Breast epithelium (tissue), 4 donors: ENCODE results near the gene TMEM167A. TPM values are rescaled to one million over a fixed set of nuclear protein-coding genes. Genes with fewer than 3 reads are reported as not detected.

Source experiments
- DNase-seq, 2 donors: peaks; one replicate each; pipeline ENCODE4 v3.0.0-alpha.2; 2019; ENCODE audit warnings: low spot score in 2 of 2
- H3K27ac ChIP-seq, 2 donors: fragments of 200-600 bp; sonication (generic) in 1 of 2; one replicate each; pipeline ENCODE4 v1.5.1; 2016 to 2019; ENCODE audit warnings: mild to moderate bottlenecking in 1 of 2
- H3K27me3 ChIP-seq, 2 donors: fragments of 200-600 bp; sonication (generic) in 1 of 2; one replicate each; pipeline versions ENCODE4 v1.5.1 to v1.6.0; 2017 to 2019; ENCODE audit warnings: control low read depth in 1 of 2, mild to moderate bottlenecking in 1 of 2
- H3K36me3 ChIP-seq: fragments of 200-600 bp; one replicate; pipeline ENCODE4 v1.5.1; 2019
- H3K4me1 ChIP-seq, 2 donors: fragments of 200-600 bp; sonication (generic); one replicate each; pipeline ENCODE4 v1.5.1; 2016 to 2019; ENCODE audit warnings: control low read depth in 1 of 2
- H3K4me3 ChIP-seq, 3 donors: fragments of 200-600 bp; sonication (generic); 1 replicate in 2 of 3; 2 replicates in 1 of 3; pipeline ENCODE4 v1.5.1; 2016 to 2019; ENCODE audit warnings: mild to moderate bottlenecking in 3 of 3, moderate library complexity in 2 of 3
- H3K9me3 ChIP-seq, 2 donors: fragments of 200-600 bp; sonication (generic) in 1 of 2; one replicate each; pipeline ENCODE4 v1.5.1; 2016 to 2019; ENCODE audit warnings: control low read depth in 1 of 2
- POLR2A ChIP-seq: fragments of 450-650 bp; IDR thresholded peaks from one replicate; pipeline ENCODE4 v1.6.1; 2016; ENCODE audit warnings: antibody characterized with exemption, mild to moderate bottlenecking, moderate library complexity
- POLR2AphosphoS5 ChIP-seq, 3 donors: sonication (generic); formaldehyde crosslinking; IDR thresholded peaks; one replicate each; pipeline ENCODE4 v1.6.1; 2017; ENCODE audit warnings: antibody characterized with exemption in 3 of 3
- intact Hi-C: fragments of 100-400 bp; cut with DNase I; formaldehyde crosslinking; loops from one replicate; pipeline ENCODE4 v1.15.1; 2023; ENCODE audit warnings: low total_unique reads
- total RNA-seq, 3 donors: library from RNA; depleted of rRNA; stranded (reverse); fragments of >200 nt; gene quantifications; one replicate each; pipeline ENCODE4 v1.1.0, GENCODE V29; 2016
- TF ChIP-seq, protein P1 (sequence below), 3 donors: fragments of 450-650 bp; IDR thresholded peaks; one replicate each; pipeline ENCODE4 v1.5.1; 2016 to 2017; ENCODE audit warnings: antibody characterized with exemption in 3 of 3, mild to moderate bottlenecking in 3 of 3, moderate library complexity in 3 of 3

The TMEM167A gene
- total RNA-seq, 3 donors from 2014 or later, result 42.4 to 58.9 (median 53.4) TPM

DNA sequence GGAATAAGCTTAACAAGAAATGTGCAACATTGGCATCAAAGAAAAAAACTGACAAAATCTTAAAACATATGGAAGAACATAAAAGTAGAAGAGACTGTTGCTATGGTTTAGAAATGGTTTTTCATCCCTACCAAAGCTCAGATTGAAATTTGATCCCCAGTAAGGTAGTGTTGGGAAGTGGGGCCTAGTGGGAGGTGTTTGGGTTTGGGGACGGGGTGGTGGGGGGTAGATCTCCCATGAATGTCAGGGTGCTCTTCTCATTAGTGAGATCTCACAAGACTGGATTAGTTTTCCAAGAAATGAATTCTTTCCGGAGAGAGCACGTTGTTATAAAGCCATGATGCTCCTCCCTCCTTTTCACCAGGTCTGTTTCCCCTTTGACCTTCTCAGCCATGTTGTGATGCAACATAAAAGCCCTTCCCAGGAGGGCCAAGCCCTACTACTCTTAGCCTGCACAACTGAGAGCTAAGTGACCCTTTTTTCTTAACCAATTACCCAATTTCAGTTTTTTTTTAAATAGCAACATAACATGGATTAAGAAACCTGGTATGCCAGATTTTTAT lies 10.6 kb downstream of the TMEM167A start:
- H3K9me3 ChIP-seq, result no peaks in the 10 kb centered on the region
- intact Hi-C loops, result no loop called here
- H3K4me1 ChIP-seq, result peaks cover 0 to 3% of the 10 kb centered on the region in 2 donors
- no peak for DNase-seq
- no peak overlapping the region for H3K4me3 ChIP-seq
- H3K27ac ChIP-seq, result no peak overlapping the region
- no peaks in the 10 kb centered on the region for H3K36me3 ChIP-seq
- TF ChIP-seq, protein P1, sequence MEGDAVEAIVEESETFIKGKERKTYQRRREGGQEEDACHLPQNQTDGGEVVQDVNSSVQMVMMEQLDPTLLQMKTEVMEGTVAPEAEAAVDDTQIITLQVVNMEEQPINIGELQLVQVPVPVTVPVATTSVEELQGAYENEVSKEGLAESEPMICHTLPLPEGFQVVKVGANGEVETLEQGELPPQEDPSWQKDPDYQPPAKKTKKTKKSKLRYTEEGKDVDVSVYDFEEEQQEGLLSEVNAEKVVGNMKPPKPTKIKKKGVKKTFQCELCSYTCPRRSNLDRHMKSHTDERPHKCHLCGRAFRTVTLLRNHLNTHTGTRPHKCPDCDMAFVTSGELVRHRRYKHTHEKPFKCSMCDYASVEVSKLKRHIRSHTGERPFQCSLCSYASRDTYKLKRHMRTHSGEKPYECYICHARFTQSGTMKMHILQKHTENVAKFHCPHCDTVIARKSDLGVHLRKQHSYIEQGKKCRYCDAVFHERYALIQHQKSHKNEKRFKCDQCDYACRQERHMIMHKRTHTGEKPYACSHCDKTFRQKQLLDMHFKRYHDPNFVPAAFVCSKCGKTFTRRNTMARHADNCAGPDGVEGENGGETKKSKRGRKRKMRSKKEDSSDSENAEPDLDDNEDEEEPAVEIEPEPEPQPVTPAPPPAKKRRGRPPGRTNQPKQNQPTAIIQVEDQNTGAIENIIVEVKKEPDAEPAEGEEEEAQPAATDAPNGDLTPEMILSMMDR (IDR thresholded peaks at IDR 0.05), result no peak
- TF ChIP-seq POLR2AphosphoS5 (IDR thresholded peaks at IDR 0.05) (no peak), POLR2A (no peak)
- H3K27me3 ChIP-seq, result no peaks in the 10 kb centered on the region

DNA sequence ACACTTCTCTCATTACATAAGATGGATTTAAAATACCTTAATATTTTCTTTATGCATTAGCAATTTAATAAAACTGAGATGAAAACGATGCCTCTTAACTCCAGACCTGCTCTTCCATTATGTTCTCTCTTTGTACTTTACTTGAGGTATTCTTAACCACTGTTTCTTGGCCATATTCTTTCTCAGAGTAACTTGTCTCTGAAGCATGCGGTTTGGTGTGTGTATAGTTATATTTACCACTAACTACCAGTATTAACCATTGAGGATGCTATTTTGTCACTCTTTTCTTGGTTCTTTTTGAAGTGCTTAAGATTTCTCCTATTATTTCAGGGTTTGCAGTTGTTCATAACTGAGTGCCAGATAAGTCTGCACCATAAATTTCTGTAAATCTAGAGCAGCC lies 17.9 kb downstream of the TMEM167A start:
- Histone ChIP-seq H3K36me3 (no peaks in the 10 kb centered on the region), H3K9me3 (no peaks in the 10 kb centered on the region), H3K27ac (no peak overlapping the region), H3K4me3 (no peak overlapping the region), H3K27me3 (no peaks in the 10 kb centered on the region), H3K4me1 (no peaks in the 10 kb centered on the region)
- TF ChIP-seq, protein P1 (IDR thresholded peaks at IDR 0.05), result no peak
- TF ChIP-seq POLR2A (no peak), POLR2AphosphoS5 (IDR thresholded peaks at IDR 0.05) (no peak)
- DNase-seq, result no peak
- intact Hi-C loops, result no loop called here

DNA sequence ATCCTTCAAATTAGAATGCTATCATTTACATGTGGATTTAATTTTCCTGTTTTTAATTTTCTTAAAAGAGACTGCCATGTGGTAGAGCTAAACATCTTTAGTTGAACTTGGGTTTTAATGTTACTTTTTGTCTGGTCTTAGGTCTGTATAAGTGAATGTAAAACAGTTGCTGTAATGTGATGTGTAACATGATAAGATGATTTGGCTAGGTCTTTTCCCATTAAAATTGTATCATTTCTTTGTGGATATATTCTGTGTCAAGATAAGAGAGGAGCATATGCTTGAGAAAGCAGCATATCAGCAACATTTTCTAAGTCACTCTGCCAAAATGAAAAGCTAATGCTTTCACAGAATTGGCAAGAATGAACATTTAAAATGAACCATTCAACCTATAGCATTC lies 18.5 kb downstream of the TMEM167A start:
- TF ChIP-seq POLR2A, result no peak
- no peak for TF ChIP-seq POLR2AphosphoS5 (IDR thresholded peaks at IDR 0.05)
- TF ChIP-seq, protein P1 (IDR thresholded peaks at IDR 0.05), result no peak

DNA sequence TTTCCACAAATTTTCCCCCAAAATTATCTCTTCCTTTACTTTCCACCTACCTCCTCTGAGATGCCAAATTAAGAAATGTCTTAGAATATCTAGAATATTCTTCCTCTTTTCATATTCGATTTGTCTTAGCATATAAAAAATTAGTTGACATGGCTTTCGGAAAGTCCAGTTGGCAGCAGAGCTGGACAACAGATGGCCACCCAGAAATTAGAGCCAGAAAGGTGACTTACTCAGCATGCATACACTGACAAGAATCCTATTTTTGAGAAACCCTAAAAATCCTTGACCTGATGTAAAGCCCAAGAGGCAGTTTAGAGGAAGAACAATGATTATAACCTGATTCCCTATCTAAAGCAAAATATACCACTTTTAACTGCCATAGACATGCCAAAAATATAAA lies 22.0 kb downstream of the TMEM167A start:
- Histone ChIP-seq H3K27ac (no peak overlapping the region), H3K27me3 (no peaks in the 10 kb centered on the region), H3K9me3 (no peaks in the 10 kb centered on the region), H3K4me3 (no peak overlapping the region), H3K36me3 (no peaks in the 10 kb centered on the region), H3K4me1 (no peaks in the 10 kb centered on the region)
- DNase-seq, result no peak
- TF ChIP-seq POLR2AphosphoS5 (IDR thresholded peaks at IDR 0.05), result no peak
- intact Hi-C loops, result no loop called here

More for the DNA sequence above, 18.5 kb downstream of the TMEM167A start:
- Histone ChIP-seq H3K27me3 (no peaks in the 10 kb centered on the region), H3K4me3 (no peak overlapping the region), H3K36me3 (no peaks in the 10 kb centered on the region), H3K9me3 (no peaks in the 10 kb centered on the region), H3K4me1 (no peaks in the 10 kb centered on the region), H3K27ac (no peak overlapping the region)
- no peak for DNase-seq
- intact Hi-C loops, result no loop called here

DNA sequence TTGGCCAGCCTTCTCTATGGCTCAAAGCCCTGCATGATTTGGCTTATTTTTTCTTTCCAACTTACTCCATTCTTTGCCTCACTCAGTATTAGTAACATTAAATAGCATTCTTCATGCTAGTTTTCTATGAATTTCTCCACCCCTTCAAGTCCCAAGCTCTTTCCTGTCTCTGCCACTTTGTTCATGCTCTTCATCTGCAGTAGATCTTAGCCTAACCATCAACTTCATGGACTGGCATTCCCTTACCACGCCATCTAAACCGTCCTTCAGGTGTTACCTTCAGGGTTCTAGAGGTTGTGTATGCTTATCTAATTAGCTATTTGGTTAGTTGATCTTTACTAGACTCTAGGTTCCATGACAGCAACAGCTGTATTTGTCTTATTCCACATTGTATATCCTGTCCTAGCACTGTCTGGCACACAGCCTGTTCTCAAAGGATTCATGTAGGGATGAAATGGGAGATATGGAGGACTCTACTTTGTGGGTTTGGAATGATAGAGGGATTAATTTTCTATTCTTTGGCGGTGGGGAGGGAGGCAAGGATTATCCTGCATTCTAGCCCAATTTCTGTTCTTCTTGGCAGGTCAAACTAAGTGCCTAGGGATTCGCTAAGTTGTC lies 26.4 kb downstream of the TMEM167A start:
- intact Hi-C loops, result no loop called here
- no peak for TF ChIP-seq POLR2A
- no peak overlapping the region for H3K27ac ChIP-seq
- DNase-seq, result no peak
- H3K4me1 ChIP-seq, result no peaks in the 10 kb centered on the region
- no peaks in the 10 kb centered on the region for H3K36me3 ChIP-seq
- H3K9me3 ChIP-seq, result no peaks in the 10 kb centered on the region
- no peaks in the 10 kb centered on the region for H3K27me3 ChIP-seq
- no peak overlapping the region for H3K4me3 ChIP-seq

DNA sequence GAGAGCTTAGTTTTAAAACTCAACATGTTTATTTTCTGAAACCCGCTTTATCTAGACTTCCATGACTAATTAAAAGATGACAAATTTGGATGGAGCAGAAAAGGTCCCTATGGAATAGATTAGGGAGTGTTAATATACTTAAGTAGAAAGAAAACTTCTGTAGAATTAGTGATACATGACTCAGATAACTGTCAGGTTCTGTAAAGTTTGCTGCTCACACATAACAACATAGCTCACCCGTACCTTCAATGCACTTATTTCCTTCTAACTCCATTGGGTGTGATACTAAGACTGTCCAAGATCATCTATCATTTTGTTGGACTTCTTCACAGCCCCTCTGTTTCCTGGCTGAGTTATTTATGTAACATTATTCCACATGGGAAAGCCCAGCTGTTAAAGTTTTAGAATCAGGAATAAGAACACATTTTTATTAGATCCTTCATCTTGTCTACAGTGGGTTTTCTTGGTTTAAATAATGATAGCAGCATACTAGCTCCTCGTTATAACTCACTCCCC lies 27.8 kb downstream of the TMEM167A start:
- no peaks in the 10 kb centered on the region for H3K9me3 ChIP-seq
- TF ChIP-seq, protein P1 (IDR thresholded peaks at IDR 0.05), result no peak
- TF ChIP-seq POLR2A, result no peak
- TF ChIP-seq POLR2AphosphoS5 (IDR thresholded peaks at IDR 0.05), result no peak
- H3K27me3 ChIP-seq, result no peaks in the 10 kb centered on the region
- no peaks in the 10 kb centered on the region for H3K4me1 ChIP-seq
- intact Hi-C loops, result no loop called here
- DNase-seq, result no peak
- no peak overlapping the region for H3K4me3 ChIP-seq
- H3K27ac ChIP-seq, result no peak overlapping the region
- H3K36me3 ChIP-seq, result no peaks in the 10 kb centered on the region
